SK-N-SH (cell line): ENCODE data around the gene HNRNPUL1. TPM values are rescaled to one million over a fixed set of nuclear protein-coding genes. Genes with fewer than 3 reads are reported as not detected.
"Not testable (repeated sequence)": the region's sequence is repeated elsewhere in the genome, so short reads cannot be mapped to it uniquely, and the experiment has no call there.

ENCODE experiments used
- CTCF ChIA-PET: fragments of 300-600, 350-600 bp; formaldehyde crosslinking; extraction: SDS; loops from one replicate; lab custom pipeline; 2021; lab: Yijun Ruan, JAX
- POLR2A ChIA-PET: fragments of 350-600 bp; sonication (Branson Sonifier 250); formaldehyde crosslinking; extraction: SDS; loops from one replicate; lab custom pipeline; 2020; ENCODE audit warnings: antibody characterized with exemption, inconsistent platforms; lab: Yijun Ruan, JAX
- DNase-seq: peaks from one replicate; pipeline ENCODE4 v3.0.0; 2012
- H2AFZ ChIP-seq: fragments of 200-600 bp; sonication (generic); 2 replicates; pipeline ENCODE4 v1.8.1; 2016; ENCODE audit warnings: antibody characterized with exemption, mild to moderate bottlenecking, low read depth
- H3F3A ChIP-seq: fragments of 200-600 bp; sonication (generic); replicated peaks from 2 replicates; pipeline ENCODE3; 2016; ENCODE audit warnings: antibody characterized with exemption, mild to moderate bottlenecking; ENCODE audit not compliant: insufficient read depth
- H3K27ac ChIP-seq, 2 experiments: fragments of 200-500 bp in 1 of 2; fragments of 200-600 bp in 1 of 2; sonication (Bioruptor generic) in 1 of 2; sonication (generic), shearing (Covaris generic) in 1 of 2; 2 replicates each; pipeline versions ENCODE4 v1.5.1 to v1.6.1; 2014 to 2016; ENCODE audit warnings: low read depth in 2 of 2, inconsistent platforms in 1 of 2, low read length in 1 of 2, mild to moderate bottlenecking in 1 of 2, mixed read lengths in 1 of 2
- H3K27me3 ChIP-seq: fragments of 200-600 bp; sonication (generic), shearing (Covaris generic); 2 replicates; pipeline ENCODE4 v1.6.1; 2016; ENCODE audit warnings: mixed run types; ENCODE audit not compliant: insufficient read depth
- H3K36me3 ChIP-seq, 2 experiments: fragments of 200-500 bp in 1 of 2; fragments of 200-600 bp in 1 of 2; sonication (Bioruptor generic) in 1 of 2; sonication (generic) in 1 of 2; replicated peaks in 1 of 2; 2 replicates each; pipeline versions ENCODE3 to v1.5.1; 2014 to 2016; ENCODE audit warnings: low read length in 1 of 2, mild to moderate bottlenecking in 1 of 2; ENCODE audit not compliant: insufficient read depth in 2 of 2, control insufficient read depth in 1 of 2
- H3K4me1 ChIP-seq, 2 experiments: fragments of 200-500 bp in 1 of 2; fragments of 200-600 bp in 1 of 2; sonication (Bioruptor generic) in 1 of 2; sonication (generic), shearing (Covaris generic) in 1 of 2; 2 replicates each; pipeline versions ENCODE4 v1.5.1 to v1.6.1; 2014 to 2016; ENCODE audit warnings: low read depth in 1 of 2, low read length in 1 of 2, mixed run types in 1 of 2; ENCODE audit not compliant: insufficient read depth in 2 of 2, control insufficient read depth in 1 of 2
- H3K4me2 ChIP-seq: fragments of 200-600 bp; sonication (generic), shearing (Covaris generic); 2 replicates; pipeline ENCODE4 v1.6.1; 2017; ENCODE audit warnings: mixed run types
- H3K4me3 ChIP-seq, 2 experiments: fragments of 200-500 bp in 1 of 2; fragments of 200-600 bp in 1 of 2; sonication (Bioruptor generic) in 1 of 2; sonication (generic), shearing (Covaris generic) in 1 of 2; 2 replicates each; pipeline versions ENCODE4 v1.5.1 to v1.8.1; 2014 to 2016; ENCODE audit warnings: low read depth in 2 of 2, inconsistent platforms in 1 of 2, low read length in 1 of 2, mild to moderate bottlenecking in 1 of 2, mixed read lengths in 1 of 2, moderate library complexity in 1 of 2
- H3K79me2 ChIP-seq: fragments of 200-600 bp; sonication (generic); 2 replicates; pipeline ENCODE4 v1.8.1; 2017; ENCODE audit warnings: mild to moderate bottlenecking; ENCODE audit not compliant: insufficient read depth
- H3K9ac ChIP-seq: fragments of 200-600 bp; sonication (generic); 2 replicates; pipeline ENCODE4 v1.6.1; 2017; ENCODE audit warnings: mixed run types
- H3K9me2 ChIP-seq: fragments of 200-600 bp; sonication (generic); 2 replicates; pipeline ENCODE4 v1.6.1; 2017; ENCODE audit warnings: mixed run types
- H3K9me3 ChIP-seq: fragments of 200-600 bp; sonication (generic); 2 replicates; pipeline ENCODE4 v1.6.1; 2017; ENCODE audit warnings: mixed run types, mild to moderate bottlenecking, moderate library complexity
- H4K20me1 ChIP-seq: fragments of 200-600 bp; sonication (generic); 2 replicates; pipeline ENCODE4 v1.6.1; 2017; ENCODE audit warnings: mild to moderate bottlenecking, mixed run types; ENCODE audit not compliant: insufficient read depth
- ELF1 ChIP-seq: IDR thresholded peaks from 2 replicates; pipeline ENCODE4 v1.4.0; 2012
- FOXJ3 ChIP-seq: sonication (generic); formaldehyde crosslinking; IDR thresholded peaks from 2 replicates; pipeline ENCODE4 v1.5.1; 2020; ENCODE audit warnings: mild to moderate bottlenecking, missing genetic modification reagents
- GABPA ChIP-seq: IDR thresholded peaks from 2 replicates; pipeline ENCODE4 v1.4.0; 2012; ENCODE audit warnings: low read depth, mild to moderate bottlenecking
- MEF2A ChIP-seq: IDR thresholded peaks from 2 replicates; pipeline ENCODE4 v1.4.0; 2012; ENCODE audit warnings: low read depth, borderline replicate concordance
- MXI1 ChIP-seq: IDR thresholded peaks from 2 replicates; pipeline ENCODE4 v1.6.1; 2012; ENCODE audit warnings: mild to moderate bottlenecking, low read depth, low read length, improper control_type of control experiment
- NFIC ChIP-seq: IDR thresholded peaks from 2 replicates; pipeline ENCODE4 v1.4.0; 2012; ENCODE audit warnings: borderline replicate concordance
- NRF1 ChIP-seq: IDR thresholded peaks from 2 replicates; pipeline ENCODE4 v1.6.1; 2012; ENCODE audit warnings: low read depth, mild to moderate bottlenecking, low read length
- RFX5 ChIP-seq: IDR thresholded peaks from 2 replicates; pipeline ENCODE4 v1.6.1; 2012; ENCODE audit warnings: mild to moderate bottlenecking, improper control_type of control experiment, low read length
- SIN3A ChIP-seq: IDR thresholded peaks from 2 replicates; pipeline ENCODE4 v1.6.1; 2012; ENCODE audit warnings: low read depth, mild to moderate bottlenecking, low read length, moderate library complexity, borderline replicate concordance
- WGBS: methylation state at CpG from one replicate; pipeline ENCODE4 v1.1.6; 2017; ENCODE audit warnings: low lambda C conversion rate; 5-methylcytosine and 5-hydroxymethylcytosine counted together
- polyA plus RNA-seq, 3 experiments: library from polyadenylated mRNA; depleted of rRNA; stranded (reverse); fragments of >200 nt; gene quantifications; 2 replicates each; pipeline ENCODE4 v1.2.3, GENCODE V29; 2012
- TF ChIP-seq, protein P1 (sequence below): IDR thresholded peaks from 2 replicates; pipeline ENCODE4 v1.4.0; 2012; ENCODE audit warnings: low read depth, borderline replicate concordance
- TF ChIP-seq, protein P2 (sequence below): IDR thresholded peaks from 2 replicates; pipeline ENCODE4 v1.4.0; 2012; ENCODE audit warnings: low read depth, borderline replicate concordance

Gene HNRNPUL1
- polyA plus RNA-seq, 1 of the 3 experiments (the other 2 are of a cell fraction): 41.5 TPM

DNA sequence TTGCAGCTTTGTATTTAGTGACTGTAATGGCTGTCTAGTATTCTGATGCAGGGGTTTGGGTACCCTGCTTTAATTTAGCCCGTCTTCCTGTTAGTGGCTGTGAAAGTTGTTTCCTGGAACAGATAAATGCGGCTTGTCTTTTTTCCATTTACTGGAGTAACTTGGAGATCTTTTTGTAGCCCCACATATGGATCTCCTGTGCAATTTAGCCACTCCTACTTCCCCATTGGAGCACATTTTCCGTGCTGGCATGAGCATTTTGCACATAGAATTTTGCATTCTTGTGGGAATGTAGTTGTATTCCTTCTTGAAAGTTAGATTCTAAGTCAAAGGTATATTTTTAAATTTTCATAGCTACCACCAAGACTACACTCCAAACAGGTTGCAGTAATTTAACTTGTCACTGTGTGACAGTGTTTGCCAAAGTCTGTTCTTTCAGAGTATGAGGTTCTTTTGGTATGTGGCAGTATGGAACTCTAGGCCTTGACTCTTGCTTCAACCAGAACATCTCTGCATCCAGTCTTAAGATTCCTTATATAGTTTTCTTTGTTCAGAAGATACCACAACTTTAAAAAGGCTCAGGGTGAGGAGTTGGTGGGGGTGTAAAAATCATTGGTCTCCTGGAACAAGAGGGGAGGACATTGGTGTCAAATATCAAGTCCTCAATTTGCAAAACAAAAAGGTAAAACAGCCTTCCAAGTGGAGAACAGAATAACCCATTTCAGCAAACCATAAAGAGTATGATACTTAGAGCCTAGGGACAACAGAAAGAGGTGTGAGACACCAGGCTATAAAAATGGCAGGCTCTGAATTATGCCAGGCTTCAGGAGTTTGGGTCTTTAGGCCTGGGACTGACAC lies 24.7 kb downstream of the HNRNPUL1 start:
- H3K4me2 ChIP-seq: no peak overlapping the region
- CTCF ChIA-PET: interaction anchor here (12.4 kb wide), 1 partner anchor 18 kb away, joined by 105 read pairs; no protein-coding TSS in a partner anchor
- peaks cover 3% of the 10 kb centered on the region for H3F3A ChIP-seq
- H3K27me3 ChIP-seq: no peaks in the 10 kb centered on the region
- H3K4me1 ChIP-seq: no peaks in the 10 kb centered on the region
- H4K20me1 ChIP-seq: no peaks in the 10 kb centered on the region
- no peak for DNase-seq
- H3K79me2 ChIP-seq: peaks cover 42% of the 10 kb centered on the region; the same call in 1 of the 2 replicates
- H3K9me2 ChIP-seq: no peaks in the 10 kb centered on the region
- POLR2A ChIA-PET: no interaction called here
- no peak for TF ChIP-seq MXI1
- TF ChIP-seq, protein P1, sequence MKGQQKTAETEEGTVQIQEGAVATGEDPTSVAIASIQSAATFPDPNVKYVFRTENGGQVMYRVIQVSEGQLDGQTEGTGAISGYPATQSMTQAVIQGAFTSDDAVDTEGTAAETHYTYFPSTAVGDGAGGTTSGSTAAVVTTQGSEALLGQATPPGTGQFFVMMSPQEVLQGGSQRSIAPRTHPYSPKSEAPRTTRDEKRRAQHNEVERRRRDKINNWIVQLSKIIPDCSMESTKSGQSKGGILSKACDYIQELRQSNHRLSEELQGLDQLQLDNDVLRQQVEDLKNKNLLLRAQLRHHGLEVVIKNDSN: no peak
- no peak for TF ChIP-seq FOXJ3
- no peak for TF ChIP-seq NFIC
- TF ChIP-seq MEF2A: no peak
- TF ChIP-seq RFX5: no peak
- TF ChIP-seq, protein P2, sequence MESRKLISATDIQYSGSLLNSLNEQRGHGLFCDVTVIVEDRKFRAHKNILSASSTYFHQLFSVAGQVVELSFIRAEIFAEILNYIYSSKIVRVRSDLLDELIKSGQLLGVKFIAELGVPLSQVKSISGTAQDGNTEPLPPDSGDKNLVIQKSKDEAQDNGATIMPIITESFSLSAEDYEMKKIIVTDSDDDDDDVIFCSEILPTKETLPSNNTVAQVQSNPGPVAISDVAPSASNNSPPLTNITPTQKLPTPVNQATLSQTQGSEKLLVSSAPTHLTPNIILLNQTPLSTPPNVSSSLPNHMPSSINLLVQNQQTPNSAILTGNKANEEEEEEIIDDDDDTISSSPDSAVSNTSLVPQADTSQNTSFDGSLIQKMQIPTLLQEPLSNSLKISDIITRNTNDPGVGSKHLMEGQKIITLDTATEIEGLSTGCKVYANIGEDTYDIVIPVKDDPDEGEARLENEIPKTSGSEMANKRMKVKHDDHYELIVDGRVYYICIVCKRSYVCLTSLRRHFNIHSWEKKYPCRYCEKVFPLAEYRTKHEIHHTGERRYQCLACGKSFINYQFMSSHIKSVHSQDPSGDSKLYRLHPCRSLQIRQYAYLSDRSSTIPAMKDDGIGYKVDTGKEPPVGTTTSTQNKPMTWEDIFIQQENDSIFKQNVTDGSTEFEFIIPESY: no peak
- TF ChIP-seq NRF1: no peak
- no peak for TF ChIP-seq SIN3A
- TF ChIP-seq GABPA: no peak
- no peak for TF ChIP-seq ELF1
- TF ChIP-seq, all 33 proteins: peak for 0
- no peak overlapping the region for H3K9ac ChIP-seq
- no peak overlapping the region for H3K4me3 ChIP-seq
- 97% methylated on average over 3 of the region's 3 CpGs for WGBS
- H2AFZ ChIP-seq: no peak overlapping the region
- no peaks in the 10 kb centered on the region for H3K9me3 ChIP-seq
- no peak overlapping the region for H3K27ac ChIP-seq
- peaks cover 72 to 88% of the 10 kb centered on the region in 2 experiments for H3K36me3 ChIP-seq

GRCh38 chr19:41289814-41290213 lies 25.6 kb downstream of the HNRNPUL1 start:
- H3K9me2 ChIP-seq, H3K4me1 ChIP-seq, H3K9me3 ChIP-seq, H3K9ac ChIP-seq, H3K4me2 ChIP-seq, DNase-seq, H3K4me3 ChIP-seq, H2AFZ ChIP-seq, H3K27me3 ChIP-seq, H3F3A ChIP-seq, H3K27ac ChIP-seq, H4K20me1 ChIP-seq: not testable (repeated sequence)
- WGBS: 98% methylated on average over 8 of the region's 8 CpGs
- H3K36me3 ChIP-seq: peaks cover 77 to 89% of the 10 kb centered on the region in 2 experiments
- peaks cover 42% of the 10 kb centered on the region; the same call in 1 of the 2 replicates for H3K79me2 ChIP-seq
- ChIA-PET POLR2A (interaction anchor here (0.5 to 1.1 kb wide), 2 partner anchors 12 to 13 kb away, joined by 3 to 4 read pairs; no protein-coding TSS in a partner anchor), CTCF (interaction anchor here (0.6 to 12.4 kb wide), 2 partner anchors 11 to 17 kb away, joined by 3 to 105 read pairs; no protein-coding TSS in a partner anchor)
